Loucy (cell line): ENCODE measurements around the gene PIGR.

Source experiments
- H2AFZ ChIP-seq: fragments of 200-600 bp; sonication (generic); 2 replicates; pipeline ENCODE4 v1.6.0; 2016; ENCODE audit warnings: antibody characterized with exemption, mild to moderate bottlenecking, low read length, moderate library complexity
- H3F3A ChIP-seq: fragments of 200-600 bp; 2 replicates; pipeline ENCODE4 v1.6.0; 2016; ENCODE audit warnings: antibody characterized with exemption, low read depth, mild to moderate bottlenecking
- H3K27me3 ChIP-seq: fragments of 200-600 bp; sonication (generic); 2 replicates; pipeline ENCODE4 v1.6.1; 2014; ENCODE audit warnings: low read length, mild to moderate bottlenecking; ENCODE audit not compliant: insufficient read depth, poor library complexity, severe bottlenecking
- H3K36me3 ChIP-seq: fragments of 200-600 bp; sonication (generic); 2 replicates; pipeline ENCODE4 v1.6.1; 2016; ENCODE audit warnings: low read length; ENCODE audit not compliant: insufficient read depth
- H3K4me1 ChIP-seq: fragments of 200-600 bp; sonication (generic); 2 replicates; pipeline ENCODE4 v1.5.1; 2014; ENCODE audit warnings: low read length, mild to moderate bottlenecking; ENCODE audit not compliant: insufficient read depth, poor library complexity, severe bottlenecking
- H3K4me2 ChIP-seq: fragments of 200-600 bp; sonication (generic); 2 replicates; pipeline ENCODE4 v1.6.0; 2014; ENCODE audit warnings: antibody characterized with exemption, low read length, low read depth, mild to moderate bottlenecking; ENCODE audit not compliant: poor library complexity, severe bottlenecking
- H3K4me3 ChIP-seq: fragments of 200-600 bp; sonication (generic); 2 replicates; pipeline ENCODE4 v1.5.1; 2014; ENCODE audit warnings: low read length, mild to moderate bottlenecking, mixed read lengths; ENCODE audit not compliant: poor library complexity, severe bottlenecking
- H3K79me2 ChIP-seq: fragments of 200-600 bp; sonication (generic); 2 replicates; pipeline ENCODE4 v1.6.1; 2014; ENCODE audit warnings: low read length; ENCODE audit not compliant: insufficient read depth
- H3K9ac ChIP-seq: fragments of 200-600 bp; sonication (generic); 2 replicates; pipeline ENCODE4 v1.6.0; 2014; ENCODE audit warnings: mild to moderate bottlenecking, low read depth, low read length, moderate library complexity; ENCODE audit not compliant: poor library complexity, severe bottlenecking
- H3K9me2 ChIP-seq: fragments of 200-600 bp; sonication (generic); replicated peaks from 2 replicates; pipeline ENCODE4 v1.6.1; 2016; ENCODE audit warnings: low read depth, low read length, mixed read lengths
- H3K9me3 ChIP-seq: fragments of 200-600 bp; sonication (generic); 2 replicates; pipeline ENCODE4 v1.6.1; 2014; ENCODE audit warnings: mild to moderate bottlenecking, antibody characterized with exemption, low read length, low read depth; ENCODE audit not compliant: insufficient read depth
- H4K20me1 ChIP-seq: fragments of 200-600 bp; sonication (generic); 2 replicates; pipeline ENCODE4 v1.6.0; 2014; ENCODE audit warnings: antibody characterized with exemption, low read length, mild to moderate bottlenecking; ENCODE audit not compliant: insufficient read depth, poor library complexity, severe bottlenecking
- CTCF ChIP-seq: fragments of 200-600 bp; sonication (generic); conservative IDR thresholded peaks from 2 replicates; pipeline ENCODE4 v1.5.1; 2014; ENCODE audit warnings: mild to moderate bottlenecking, antibody characterized with exemption, low read length
- EZH2phosphoT487 ChIP-seq: fragments of 200-600 bp; IDR thresholded peaks from 2 replicates; pipeline ENCODE4 v1.6.1; 2018; ENCODE audit warnings: antibody characterized with exemption, mild to moderate bottlenecking, moderate library complexity, borderline replicate concordance

PIGR gene

DNA sequence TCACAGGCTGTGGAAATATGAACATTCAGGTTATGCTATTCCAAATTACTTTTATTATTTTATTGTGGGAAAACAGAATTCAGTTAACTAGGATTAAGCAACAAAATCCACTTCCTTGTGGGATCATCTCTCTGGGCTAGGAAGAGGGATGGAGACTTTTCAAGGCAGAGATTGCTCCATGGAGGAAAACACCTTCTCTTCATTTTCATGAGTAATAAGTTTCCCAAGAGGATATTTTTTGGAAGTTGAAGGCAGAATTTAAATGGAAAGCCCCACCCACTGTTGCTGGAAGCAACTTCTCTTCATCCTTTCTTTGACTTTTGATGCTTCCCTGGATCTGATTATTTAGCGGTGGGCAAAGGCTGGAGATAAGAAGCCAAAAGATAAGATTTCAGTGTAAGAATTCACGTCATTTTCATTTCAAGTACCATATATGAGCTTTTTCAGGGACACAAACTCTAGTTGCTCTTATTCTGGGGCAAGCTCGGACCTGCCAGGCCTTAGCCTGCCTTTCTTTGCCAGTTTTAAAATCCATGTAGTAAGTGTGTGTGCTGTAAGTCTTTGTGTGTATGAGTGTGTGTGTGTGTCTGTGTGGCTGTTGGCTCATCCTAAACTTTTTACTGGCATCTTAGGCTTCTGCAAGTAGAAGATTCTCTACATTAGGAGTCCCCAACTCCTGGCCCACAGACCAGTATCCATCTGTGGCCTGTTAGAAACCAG, 60.8 kb downstream of the PIGR start:
- Histone ChIP-seq H2AFZ (no peak overlapping the region), H3K9me2 (no peaks in the 10 kb centered on the region), H3F3A (no peaks in the 10 kb centered on the region), H3K27me3 (peaks cover 8% of the 10 kb centered on the region), H3K9ac (no peak overlapping the region), H3K4me1 (no peaks in the 10 kb centered on the region), H3K36me3 (no peaks in the 10 kb centered on the region), H4K20me1 (no peaks in the 10 kb centered on the region), H3K9me3 (no peaks in the 10 kb centered on the region), H3K79me2 (no peaks in the 10 kb centered on the region), H3K4me3 (no peak overlapping the region), H3K4me2 (no peak overlapping the region)
- no peak for TF ChIP-seq EZH2phosphoT487
- no peak for TF ChIP-seq CTCF

DNA sequence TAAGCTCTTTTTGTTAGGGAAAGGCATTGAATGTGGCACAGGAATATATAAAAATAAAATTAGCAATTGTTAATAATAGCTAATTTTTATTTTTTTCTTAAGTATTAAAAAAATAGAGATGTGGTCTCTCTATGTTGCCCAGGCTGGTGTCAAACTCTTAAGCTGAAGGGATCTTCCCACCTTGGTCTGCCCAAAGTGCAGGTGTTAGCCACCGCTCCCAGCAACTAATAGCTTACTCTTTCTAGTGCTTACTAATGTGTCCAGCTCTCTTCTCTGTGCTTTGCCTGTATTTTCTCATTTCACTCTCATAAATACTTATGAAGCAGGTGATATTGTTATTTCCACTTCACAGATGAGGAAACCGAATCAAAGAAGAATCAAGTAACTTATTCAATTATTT, 62.4 kb downstream of the PIGR start:
- no peak for TF ChIP-seq CTCF
- Histone ChIP-seq H3K36me3 (no peaks in the 10 kb centered on the region), H3F3A (no peaks in the 10 kb centered on the region), H3K9me3 (0 out of 2 replicates have a peak, but pooled peaks cover 7% of the 10 kb centered on the region), H2AFZ (no peak overlapping the region), H3K9me2 (no peaks in the 10 kb centered on the region), H3K4me1 (no peaks in the 10 kb centered on the region), H4K20me1 (no peaks in the 10 kb centered on the region), H3K4me2 (no peak overlapping the region), H3K9ac (no peak overlapping the region), H3K27me3 (peaks cover 5% of the 10 kb centered on the region), H3K79me2 (no peaks in the 10 kb centered on the region), H3K4me3 (no peak overlapping the region)

DNA sequence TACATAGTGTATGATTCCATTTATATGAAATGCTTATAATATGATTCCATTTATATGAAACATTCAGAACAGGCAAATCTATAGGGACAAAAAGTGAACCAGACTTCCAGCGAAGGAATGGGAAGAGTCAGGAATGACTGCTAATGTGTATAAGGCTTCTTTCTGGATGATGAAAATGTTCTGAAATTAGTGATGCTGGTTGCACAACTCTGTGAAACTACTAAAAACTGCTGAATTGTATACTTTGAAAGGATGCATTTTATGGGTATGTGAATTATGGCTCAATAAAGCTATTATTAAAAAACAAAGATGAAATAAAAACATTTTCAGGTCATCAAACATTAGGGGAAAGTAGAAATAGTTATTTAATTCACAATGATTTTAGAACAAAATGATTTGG, 63.1 kb downstream of the PIGR start:
- no peak for TF ChIP-seq CTCF
- TF ChIP-seq EZH2phosphoT487, result no peak
- H3K9me3 ChIP-seq, result peaks cover 11% of the 10 kb centered on the region; the same call in 1 of the 2 replicates
- H3K4me3 ChIP-seq, result no peak overlapping the region
- H2AFZ ChIP-seq, result no peak overlapping the region
- H3F3A ChIP-seq, result no peaks in the 10 kb centered on the region
- H3K79me2 ChIP-seq, result no peaks in the 10 kb centered on the region
- peaks cover 5% of the 10 kb centered on the region for H3K27me3 ChIP-seq
- H3K4me1 ChIP-seq, result no peaks in the 10 kb centered on the region
- H3K4me2 ChIP-seq, result no peak overlapping the region
- no peaks in the 10 kb centered on the region for H3K9me2 ChIP-seq
- no peak overlapping the region for H3K9ac ChIP-seq
- H4K20me1 ChIP-seq, result no peaks in the 10 kb centered on the region
- no peaks in the 10 kb centered on the region for H3K36me3 ChIP-seq
